Measurements from ENCODE around the gene DGKH.

GRCh38 chr13:42148538-42148937 is 100.1 kb downstream of the DGKH start:
- TF ChIP-seq CTCF (IDR thresholded peaks at IDR 0.05 in 2 of 3, conservative IDR thresholded peaks at IDR 0.05 in 1 of 3; ENCODE audit: borderline replicate concordance in 1 of 3, insufficient read depth in 1 of 3, low read depth in 2 of 3, low read length in 2 of 3): no peak
- no peak for TF ChIP-seq POLR2A (IDR thresholded peaks at IDR 0.05; ENCODE audit: borderline replicate concordance, extremely low read depth, insufficient read depth, insufficient read length)
- TF ChIP-seq POLR2AphosphoS5 (IDR thresholded peaks at IDR 0.05; ENCODE audit: low read depth, low read length): no peak
- no peak for TF ChIP-seq REST (IDR thresholded peaks at IDR 0.05; ENCODE audit: low read depth)
- TF ChIP-seq EZH2phosphoT487 (IDR thresholded peaks at IDR 0.05; ENCODE audit: borderline replicate concordance): no peak

Data from HCT116 (cell line).